HG03439 (cell line): ENCODE data around the gene SCARF1.

Experiments used
- ATAC-seq: cut with Tn5 transposase; IDR thresholded peaks from one replicate; pipeline ENCODE4 v1.9.1; 2021; ENCODE audit warnings: mild to moderate bottlenecking, moderate library complexity; ENCODE audit not compliant: unreplicated experiment

Gene SCARF1

GRCh38 chr17:1648963-1649843 lies 3.7 kb upstream of the SCARF1 start:
- peak; percentile 50 for ATAC-seq

GRCh38 chr17:1648173-1648962 lies 2.8 kb upstream of the SCARF1 start:
- no peak for ATAC-seq

DNA sequence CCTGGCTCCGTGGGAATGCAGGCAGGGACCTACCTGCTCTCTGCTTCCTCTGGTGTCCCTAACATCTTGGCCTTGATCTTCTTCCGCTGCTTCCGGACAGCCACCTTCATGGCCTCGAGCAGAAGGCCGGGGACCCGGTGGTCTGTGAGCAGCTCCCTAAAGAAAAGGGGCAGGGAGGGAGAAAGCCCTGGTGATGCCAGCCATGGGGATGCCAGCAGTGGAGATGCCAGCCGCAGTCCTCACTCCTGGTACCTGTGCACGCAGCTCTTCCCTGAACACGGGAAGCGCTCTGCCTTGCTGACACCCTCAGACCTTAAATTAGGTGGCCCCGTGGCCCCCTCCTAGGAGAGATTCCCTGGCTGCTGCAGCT lies 2.3 kb upstream of the SCARF1 start:
- ATAC-seq, result no peak

DNA sequence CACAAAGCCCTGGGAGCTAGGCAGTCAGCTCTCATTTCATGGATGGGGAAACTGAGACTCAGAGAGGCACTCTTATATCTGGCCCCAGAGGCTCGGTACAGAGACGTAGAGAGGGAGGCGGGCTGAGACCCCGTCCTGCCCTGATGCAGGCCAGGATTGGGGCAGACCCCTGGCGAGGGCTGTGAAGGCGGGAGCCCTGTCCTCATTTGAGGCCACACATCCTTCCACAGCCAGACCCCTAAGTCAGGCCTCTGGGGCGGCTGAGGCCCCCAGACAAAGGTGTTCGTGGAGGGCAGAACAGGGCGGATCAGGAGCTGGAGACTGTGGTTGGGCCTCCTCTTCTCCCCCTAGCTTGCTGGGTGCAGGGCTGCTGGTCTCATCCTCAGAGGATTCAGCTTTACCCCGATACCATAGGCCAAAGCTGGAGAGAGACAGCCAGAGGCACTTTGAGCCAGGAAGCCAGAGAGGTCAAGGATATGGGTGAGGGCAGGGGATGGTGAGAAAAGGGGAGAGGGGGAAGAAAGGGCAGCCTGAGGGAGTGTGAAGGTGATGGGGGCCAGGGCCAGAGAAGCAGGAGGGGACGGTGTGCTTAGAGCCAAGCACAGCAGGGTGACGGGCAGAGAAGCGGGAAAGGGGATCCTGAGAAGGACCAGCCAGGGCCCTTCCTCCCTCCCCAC lies 805 bp upstream of the SCARF1 start:
- no peak for ATAC-seq

- ATAC-seq, result no peak
Observed at GRCh38 chr17:1644493-1645206, 882 bp downstream of the SCARF1 start.

- ATAC-seq, result no peak
Observed at GRCh38 chr17:1643999-1644492, 1.5 kb downstream of the SCARF1 start.

DNA sequence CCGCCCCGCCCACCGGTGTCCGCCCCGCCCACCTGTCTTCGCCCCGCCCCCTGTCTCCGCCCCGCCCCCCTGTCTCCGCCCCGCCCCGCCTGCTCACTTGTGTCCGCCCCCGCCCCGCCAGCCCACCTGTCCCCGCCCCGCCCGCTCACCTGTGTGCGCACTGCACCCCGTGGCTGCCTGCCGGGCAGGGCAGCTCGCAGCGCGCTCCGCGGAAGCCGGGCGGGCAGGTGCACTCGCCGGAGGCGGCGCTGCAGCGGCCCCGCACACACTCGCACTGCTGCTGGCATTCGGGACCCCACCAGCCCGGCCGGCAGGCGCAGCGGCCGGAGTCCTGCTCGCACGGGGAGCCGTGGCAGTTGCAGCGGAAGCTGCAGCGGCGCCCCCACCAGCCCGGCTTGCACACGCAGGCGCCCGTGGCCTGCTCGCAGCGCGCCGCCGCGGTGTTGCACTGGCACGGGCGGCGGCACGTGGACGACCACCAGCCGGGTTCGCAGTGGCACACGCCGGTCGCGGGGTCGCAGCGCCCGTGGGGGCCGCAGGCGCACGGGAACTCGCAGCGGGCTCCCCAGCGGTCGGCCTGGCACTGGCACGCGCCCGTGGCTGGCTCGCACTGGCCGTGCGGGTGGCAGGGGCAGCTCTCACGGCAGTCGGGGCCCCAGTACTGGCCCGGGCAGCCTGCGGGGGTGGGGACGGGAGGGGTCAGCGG lies 2.1 kb downstream of the SCARF1 start:
- ATAC-seq, result no peak

GRCh38 chr17:1641065-1641403 lies 4.5 kb downstream of the SCARF1 start:
- no peak for ATAC-seq

DNA sequence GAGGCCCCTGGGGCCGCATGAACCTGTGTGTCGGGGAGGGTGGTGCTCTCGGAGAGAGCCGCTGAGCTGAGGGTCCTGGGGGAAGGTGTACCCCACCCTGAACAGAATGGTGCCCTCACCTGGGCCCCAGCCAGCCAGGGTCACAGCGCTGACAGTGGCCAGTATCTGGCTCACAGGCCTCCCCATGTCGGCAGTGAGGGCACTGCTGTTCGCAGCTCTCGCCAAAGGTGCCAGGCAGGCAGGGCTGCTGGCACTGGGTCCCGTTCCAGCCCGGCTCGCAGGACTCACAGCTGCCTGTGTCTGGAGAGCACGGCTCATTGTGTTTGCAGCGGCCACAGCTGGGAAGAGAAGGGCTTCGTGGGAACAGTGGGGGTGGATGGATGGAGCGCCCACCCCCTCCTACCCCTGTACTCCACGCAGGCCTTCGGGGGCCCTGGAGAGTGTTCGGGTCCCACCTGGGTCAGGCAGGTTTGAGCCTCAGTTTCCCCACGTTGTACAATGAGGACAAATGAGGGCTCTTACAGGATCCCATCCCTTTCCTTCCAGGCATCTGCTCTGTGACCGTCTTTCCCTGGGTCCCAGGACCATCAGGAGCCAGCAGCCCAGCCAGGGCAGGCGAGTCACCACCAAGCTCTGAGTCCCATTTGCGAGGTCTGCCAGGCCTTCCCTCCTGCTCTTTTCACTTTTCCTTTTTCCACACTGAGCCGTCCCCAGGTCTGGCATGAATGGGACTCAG lies 5.0 kb downstream of the SCARF1 start:
- ATAC-seq, result no peak

DNA sequence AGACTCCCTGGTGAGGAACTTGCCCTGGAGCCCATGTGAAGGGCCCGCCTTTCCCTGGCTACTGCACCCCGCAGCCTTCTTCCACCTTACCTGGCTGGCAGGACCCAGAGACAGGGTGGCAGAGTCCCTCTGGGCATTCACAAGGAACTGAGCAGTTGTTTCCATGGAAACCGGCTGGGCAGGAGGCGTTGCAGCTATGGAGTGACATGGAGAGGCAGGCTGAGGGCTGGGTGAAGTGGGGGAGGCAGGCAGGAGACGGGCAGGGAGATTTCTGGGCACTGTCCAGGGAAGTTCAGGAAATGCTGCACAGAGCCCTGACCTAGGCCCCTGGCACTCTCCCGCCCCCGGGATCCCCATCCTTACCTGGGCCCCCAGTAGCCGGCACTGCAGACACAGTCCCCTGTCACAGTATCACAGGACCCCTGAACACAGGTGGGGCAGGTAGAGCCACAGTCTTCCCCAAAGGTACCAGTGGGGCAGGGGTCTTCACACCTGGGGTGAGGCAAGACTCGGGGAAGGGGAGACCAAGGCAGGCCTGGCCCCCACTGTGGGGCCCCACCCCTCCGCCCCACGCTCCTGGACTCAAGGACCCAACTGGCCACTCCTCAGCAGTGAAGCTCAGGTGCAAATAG lies 5.9 kb downstream of the SCARF1 start:
- ATAC-seq, result no peak

- ATAC-seq, result no peak
Observed at GRCh38 chr17:1638624-1639300, 6.8 kb downstream of the SCARF1 start.

DNA sequence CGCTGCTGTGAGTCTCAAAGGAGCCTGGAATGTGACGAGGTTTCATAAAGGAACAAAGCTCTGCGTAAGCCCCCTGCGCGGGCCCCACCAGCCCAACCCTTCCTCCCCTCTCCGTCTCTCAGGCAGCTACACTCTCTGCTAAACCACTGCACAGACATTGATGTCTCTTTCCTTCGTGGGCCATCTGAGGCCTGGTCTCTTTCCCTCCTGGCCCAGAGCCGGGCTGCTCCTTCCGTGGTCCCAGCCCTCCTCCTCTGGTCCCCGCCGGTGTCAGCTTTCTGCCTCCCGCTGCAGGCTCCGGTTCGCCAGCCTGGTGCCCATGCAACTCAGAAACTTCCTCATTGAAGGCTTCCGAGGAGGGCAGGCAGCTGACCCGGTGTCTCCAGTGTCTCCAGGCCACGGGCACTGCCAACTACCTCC lies 7.4 kb downstream of the SCARF1 start:
- no peak for ATAC-seq

DNA sequence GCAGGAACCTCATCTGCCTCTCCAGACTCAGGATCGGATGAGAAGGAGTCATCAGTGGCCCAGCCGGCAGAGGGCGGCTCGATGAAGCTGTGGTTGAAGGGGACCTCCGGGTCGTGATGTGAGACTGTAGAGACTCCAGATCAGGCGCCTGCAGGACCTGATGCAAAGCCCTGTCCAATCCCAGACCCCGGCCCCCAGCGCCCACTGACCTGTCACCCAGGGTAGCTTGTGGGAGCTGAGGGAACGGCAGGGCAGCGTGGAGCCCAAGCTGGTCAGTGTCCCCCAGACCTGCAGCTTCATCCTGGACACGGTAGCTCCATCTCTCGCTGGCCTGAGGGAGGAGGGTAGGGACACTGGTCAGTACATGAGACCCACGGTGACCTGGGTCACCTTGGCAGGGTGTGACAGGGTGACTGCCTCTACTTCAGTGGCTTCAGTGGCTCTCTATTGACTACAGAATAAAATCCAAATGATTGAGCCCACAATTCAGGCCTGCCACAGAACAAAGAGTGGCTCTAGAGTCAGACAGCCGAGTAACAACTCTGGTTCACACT lies 8.7 kb downstream of the SCARF1 start:
- ATAC-seq, result no peak

GRCh38 chr17:1635675-1636465 lies 9.7 kb downstream of the SCARF1 start:
- no peak for ATAC-seq

DNA sequence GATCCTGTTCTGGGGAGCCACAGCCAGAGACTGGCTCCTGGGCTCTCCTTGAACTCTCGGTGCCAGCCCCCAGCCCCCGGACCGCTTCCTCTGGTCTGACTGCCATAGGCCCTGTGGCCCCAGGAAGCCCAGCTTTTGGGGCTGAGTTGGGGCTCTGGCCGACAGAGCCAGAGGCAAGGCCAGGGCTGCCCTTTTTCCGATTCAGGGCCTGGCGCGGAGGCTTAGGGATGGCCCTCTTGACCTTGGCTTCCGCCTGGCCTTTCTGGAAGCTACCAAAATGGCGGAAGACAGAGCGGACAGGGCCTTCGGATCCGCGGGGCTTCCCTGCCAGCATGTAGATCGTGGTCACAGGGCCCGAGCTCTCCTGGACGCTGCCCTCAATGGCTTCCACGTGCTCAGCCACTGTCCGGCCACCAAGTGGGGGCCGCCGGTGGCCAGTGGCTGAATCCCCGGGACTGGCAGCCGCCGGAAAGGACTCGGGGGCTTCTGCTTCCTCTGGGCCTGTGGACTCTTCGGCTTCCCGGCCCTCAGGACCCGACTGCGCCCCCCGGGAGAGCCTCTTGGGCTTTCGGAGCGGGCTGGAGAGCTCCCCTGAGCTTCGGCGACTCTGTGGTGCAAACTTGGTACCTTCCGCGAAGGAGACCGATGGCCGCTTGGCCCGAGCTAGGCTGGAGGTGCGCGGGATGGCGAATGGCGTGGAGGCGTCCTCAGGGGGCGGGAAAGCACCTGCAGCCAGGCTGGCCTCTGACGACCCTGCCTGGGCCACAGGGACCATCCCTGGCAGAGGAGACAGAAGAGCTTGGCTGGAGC lies 10.5 kb downstream of the SCARF1 start:
- no peak for ATAC-seq

GRCh38 chr17:1630662-1631061 lies 14.9 kb downstream of the SCARF1 start:
- no peak for ATAC-seq
